NCI-H2081 treated with DMSO at 0.1 percent for 48 hours (cell line): ENCODE results near the gene NT5C2.

Experiments
- DNase-seq: peaks from one replicate; lab custom pipeline; 2025; lab: John Stamatoyannopoulos, UW

The NT5C2 gene

DNA sequence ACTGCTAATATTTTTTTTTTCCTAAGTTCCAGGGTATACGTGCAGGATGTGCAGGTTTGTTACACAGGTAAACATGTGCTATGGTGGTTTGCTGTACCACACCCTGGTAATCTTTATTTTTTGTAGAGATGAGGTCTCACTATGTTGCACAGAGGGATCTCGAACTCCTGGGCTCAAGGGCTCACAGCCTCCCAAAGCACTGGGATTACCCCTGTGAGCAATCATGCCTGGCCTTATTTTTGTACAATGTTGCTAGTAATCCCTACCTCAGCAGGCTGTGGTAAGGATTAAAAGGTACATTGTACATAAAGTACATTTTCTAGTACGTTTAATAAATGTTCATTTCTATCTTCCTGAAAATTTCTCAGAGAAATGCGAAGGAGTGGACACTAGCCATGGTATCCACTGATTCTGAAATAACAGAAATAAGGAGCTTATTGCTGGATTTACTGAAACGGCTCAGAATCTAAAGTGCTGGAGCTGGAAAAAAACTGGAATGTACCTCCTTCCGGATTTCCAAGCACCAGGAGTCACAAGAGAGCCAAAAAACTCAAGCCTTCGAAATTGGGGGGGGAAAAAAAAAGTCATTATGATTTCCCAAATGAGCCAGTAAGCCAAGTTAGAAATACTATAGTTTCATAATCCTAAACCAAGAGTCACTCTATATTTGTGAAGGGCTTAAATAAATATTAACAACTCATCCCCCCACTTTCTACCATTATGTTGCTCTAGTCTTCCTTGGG, 69.6 kb downstream of the NT5C2 start:
- no peak for DNase-seq

DNA sequence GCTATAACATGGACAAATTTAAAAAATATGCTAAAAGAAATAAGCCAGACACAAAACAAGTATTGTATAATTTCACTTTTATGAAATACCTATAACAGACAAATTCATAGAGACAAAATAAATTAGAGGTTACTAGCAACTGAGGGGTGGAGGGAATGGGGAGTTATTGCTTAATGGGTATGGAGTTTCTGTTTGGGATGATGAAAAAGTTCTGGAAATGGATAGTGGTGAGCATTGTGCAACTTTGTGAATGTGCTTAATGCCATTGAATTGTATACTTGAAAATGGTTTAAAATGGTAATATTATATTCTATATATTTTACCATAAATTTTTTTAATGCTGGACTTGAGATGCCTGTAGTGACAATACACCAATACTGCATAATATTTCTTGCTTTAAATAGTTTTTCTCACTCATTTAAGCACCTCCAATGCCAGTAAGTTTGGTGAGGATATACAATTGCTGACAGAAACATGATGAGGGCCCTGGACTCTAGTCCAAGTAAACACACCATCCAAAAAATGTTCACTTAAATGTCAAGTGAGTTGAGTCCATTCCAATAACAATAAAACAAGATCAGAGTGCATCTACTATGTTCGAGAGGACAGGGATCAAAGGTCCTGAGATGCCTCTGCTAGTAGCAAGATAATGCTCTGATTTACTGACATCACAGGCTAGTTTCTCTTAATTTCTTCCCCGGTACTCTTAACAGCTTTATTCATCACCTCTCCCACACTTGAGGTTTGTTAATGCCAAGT, 71.9 kb downstream of the NT5C2 start:
- no peak for DNase-seq

DNA sequence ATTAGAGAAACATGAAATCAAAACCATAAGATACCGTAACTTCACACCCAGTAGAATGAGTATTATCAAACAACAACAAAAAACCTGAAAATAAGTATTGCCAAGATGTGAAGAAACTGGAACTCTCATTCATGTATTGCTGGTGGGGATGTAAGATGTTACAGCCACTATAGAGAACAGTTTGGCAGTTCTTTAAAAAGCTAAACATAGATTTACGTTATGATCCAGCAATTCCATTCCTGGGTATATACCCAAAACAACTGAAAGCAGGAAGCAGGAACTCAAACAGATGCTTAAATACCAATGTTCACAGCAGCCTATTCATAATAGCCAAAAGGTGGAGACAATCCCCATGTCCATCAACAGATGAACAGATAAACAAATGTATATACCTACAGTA, 72.5 kb downstream of the NT5C2 start:
- no peak for DNase-seq

DNA sequence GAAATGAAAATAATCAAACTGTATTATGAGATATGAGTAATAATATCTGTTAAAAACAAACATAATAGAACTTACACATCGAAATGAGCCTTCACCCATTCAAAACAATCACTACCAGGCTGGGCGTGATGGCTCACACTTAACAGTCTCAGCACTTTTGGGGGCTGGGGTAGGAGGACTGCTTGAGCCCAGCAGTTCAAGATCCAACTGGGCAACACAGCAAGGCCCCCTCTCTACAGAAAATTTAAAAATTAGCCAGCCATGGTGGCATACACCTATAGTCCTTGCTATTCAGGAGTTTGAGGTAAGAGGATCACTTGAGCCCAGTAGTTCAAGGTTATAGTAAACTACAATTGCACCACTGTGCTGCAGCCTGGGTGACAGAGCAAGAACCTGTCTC, 75.8 kb downstream of the NT5C2 start:
- DNase-seq = no peak

DNA sequence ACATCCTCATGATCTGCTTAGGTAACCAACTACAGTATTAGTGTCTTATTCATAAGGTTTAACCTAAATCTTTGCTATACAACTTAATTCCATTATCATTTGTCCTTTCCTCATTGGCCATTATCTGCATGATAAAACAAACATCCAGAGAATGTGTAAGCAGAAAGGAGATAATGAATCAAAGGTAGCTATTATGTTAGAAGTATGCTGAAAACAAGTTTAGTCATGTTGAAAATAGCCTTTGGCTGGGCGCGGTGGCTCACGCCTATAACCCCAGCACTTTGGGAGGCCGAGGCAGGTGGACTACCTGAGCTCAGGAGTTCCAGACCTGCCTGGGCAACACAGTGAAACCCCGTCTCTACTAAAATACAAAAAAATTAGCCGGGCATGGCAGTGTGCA, 78.2 kb downstream of the NT5C2 start:
- DNase-seq = no peak

DNA sequence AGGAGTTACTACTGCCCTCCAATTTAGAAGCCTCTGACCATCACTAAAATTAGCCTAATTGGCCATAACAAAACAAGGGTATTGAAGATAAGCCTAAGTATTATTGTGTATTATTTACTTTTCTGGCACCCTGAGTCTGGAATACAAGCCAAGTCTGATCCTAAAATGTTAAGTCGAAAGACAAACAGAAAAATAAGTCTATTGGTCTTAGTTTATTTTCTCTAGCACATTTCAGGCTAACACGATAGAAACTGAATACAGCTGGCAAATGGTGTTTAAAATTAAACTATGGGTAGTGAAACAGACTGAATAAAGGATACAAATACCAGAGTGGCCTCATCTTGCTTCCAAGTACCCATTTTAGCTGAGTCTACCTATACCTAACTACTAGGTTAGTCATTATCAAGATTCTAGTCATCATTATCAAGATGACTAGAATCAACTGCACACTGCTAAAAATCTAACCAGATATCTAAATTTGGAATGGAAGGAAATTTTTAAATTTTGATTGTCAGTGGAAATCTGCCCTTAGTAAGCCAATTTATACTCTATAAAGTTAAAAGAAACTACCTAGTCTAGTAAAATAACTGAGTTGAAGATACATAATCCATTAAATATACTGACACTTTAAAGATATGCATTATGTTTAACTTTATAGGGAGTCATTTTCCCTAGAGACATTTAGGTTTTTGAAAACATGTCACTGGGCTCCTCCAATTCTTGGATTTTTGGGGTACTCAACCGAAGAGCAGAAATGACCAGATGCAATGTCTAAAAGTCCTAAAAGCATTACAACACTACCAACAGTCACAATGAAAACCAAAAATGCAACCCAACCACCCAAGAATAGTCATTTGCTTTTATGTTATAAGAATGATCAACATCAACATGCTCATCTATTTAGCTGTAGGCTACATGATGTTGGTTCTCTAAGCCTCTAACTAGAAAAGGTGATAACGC, 80.9 kb downstream of the NT5C2 start:
- DNase-seq = no peak

DNA sequence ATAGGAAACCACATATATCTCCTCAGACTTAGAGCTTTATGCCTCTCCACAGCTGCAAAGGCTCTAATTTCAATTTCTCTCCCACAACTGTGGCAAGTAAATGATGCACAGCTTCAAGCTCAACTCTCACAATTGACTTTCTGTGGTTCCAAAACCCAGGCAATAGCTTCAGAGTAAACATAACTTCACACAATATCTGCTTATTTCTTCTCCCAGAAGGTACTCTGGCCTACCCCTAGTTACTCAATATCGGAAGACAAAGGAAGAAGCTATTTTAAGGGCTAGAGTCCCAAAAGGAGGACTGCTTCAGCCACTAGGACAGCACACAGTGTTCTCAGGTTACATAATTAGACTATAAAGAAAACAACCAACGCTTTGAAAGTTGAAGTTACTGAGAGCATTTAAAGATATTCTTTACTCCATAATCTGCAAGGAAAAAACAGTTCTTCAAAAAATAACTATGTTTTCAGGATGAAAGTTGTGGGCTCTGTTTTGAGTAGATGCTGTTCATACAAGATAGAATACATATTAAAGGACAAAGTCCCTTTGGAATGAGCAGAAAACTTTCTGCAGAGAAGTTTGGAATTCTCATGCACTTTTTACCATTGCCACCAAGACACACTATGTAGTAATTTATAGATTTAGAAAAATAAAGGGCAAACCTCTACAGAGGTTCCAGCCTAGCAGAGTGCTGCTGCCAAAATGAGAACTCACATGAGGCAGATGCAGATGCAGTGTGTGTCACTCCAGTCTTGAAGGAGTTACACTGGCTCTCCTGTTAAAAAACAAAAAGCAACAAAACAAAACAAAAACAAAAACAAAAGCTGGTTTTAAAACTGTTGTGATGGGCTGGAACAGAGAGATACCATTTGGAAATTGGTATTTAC, 81.8 kb downstream of the NT5C2 start:
- no peak for DNase-seq

DNA sequence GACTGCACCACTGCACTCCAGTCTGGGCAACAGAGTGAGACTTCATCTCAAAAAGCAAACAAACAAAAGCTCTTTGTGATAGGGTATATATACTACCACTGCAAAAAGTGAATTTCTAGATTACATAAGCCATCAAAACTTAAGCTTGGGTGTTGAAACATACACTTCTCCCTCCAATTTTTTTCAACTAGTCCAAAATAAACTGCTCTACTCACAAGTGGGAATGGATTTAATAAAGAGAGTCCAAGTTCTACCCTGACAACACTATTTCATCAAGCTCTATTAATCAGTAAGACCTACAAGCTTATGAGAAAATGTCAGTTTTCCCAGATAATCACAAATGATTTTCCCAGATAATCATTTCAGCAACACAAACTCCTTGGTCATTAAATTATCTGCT, 82.7 kb downstream of the NT5C2 start:
- DNase-seq = no peak

DNA sequence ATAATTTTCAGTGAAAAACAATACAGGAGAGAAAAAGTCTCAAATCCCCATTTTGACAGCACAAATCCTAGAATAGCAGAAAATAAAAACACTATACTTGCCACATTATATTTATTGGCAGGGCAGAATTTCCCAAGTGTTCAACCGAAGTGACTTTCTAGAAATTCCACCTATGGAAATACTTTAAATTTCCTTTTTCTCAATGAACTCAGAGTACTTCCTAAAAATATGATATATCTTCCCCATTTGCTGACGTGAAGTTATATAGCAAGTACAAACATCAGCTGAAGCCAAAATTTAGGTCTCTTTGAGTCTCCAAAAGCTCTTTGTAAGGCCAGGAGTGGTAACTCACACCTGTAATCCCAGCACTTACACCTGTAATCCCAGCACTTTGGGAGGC, 83.3 kb downstream of the NT5C2 start:
- no peak for DNase-seq

DNA sequence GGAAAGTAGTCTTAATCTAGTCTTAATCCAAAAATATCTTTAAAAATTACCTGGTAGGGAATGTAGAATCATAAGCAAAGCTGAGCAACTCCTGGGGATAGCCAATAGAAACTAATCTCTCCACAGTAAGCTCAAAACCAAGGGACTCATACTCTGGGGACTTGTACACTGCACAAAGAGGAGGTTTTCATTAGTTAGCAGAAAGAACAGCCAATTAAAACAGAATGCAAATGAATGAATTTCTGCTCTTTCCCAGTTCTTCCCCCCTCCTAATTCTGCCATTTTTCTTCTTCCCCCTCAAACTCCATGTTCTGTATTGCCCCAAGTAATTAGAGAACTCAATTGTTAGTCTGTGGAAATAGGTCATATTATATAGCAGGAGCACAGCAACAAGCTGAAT, 86.5 kb downstream of the NT5C2 start:
- DNase-seq = no peak

DNA sequence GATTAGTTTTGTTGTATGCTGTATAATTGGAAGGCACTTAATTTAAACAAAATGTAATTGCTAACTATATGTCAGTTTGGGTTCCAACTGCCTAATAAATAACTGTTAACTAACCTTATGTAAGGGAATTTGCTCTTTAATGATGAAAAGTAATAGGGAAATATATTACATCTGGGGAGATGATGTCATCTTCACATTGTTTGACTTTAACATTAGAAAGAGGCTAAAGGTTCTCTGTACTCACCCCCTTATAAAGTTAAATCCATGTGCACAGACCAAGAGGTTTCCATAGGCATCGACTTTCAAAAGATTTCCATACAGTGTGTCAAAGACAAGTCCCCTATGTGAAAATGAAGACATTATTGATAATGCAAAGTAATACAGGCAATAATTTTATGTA, 87.6 kb downstream of the NT5C2 start:
- DNase-seq = no peak

DNA sequence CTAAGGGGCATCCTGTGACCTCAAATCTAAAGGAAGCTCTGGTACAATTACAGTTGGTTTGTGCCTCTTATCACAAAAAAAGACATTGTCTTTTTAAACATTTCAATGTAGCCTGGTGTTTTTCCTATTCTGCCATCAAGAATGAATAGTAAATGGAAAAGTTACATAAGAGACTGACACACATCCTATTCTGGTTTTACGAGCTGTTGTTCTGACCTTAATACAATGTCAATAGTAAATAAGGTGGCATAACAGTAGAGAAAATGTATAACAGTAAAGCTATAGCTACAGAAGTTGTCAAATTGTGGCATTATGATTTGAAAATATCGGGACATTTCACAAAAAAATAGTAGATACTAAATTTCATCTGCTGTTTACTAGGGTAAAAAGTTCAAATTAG, 88.4 kb downstream of the NT5C2 start:
- no peak for DNase-seq

DNA sequence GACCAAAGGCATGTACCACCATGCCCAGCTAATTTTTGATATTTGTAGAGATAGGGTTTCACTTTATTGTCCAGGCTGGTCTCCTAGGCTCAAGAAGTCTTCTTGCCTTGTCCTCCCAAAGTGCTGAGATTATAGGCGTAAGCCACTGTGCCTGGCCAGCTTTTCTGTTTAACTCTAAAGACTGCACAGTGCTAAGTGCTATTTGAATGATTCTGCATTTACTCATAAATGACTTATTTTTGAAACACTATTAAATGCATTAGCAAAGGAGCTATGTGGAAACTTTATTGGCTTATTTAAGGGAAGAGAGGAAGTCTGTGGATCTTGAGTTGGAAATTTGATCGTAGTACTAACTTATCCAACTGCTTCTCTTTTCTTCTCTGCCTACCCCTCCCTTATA, 89.1 kb downstream of the NT5C2 start:
- DNase-seq = no peak

DNA sequence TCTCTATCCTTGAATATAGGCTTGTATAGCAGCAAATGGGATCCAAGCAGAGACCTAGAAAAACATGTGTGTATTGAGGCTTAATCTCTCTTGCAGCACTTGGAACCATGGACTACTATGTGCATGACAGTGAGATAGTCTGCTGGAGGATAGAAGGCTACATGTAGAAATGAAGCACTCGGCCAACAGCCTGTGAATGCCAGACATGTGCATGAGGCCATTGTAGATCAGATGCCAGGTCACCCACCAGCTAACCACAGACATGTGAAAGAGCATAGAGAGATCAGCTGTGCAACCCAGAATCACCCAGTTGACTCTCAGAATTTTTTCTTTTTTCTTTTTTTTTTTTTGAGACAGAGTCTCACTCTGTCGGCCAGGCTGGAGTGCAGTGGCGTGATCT, 90.9 kb downstream of the NT5C2 start:
- no peak for DNase-seq

DNA sequence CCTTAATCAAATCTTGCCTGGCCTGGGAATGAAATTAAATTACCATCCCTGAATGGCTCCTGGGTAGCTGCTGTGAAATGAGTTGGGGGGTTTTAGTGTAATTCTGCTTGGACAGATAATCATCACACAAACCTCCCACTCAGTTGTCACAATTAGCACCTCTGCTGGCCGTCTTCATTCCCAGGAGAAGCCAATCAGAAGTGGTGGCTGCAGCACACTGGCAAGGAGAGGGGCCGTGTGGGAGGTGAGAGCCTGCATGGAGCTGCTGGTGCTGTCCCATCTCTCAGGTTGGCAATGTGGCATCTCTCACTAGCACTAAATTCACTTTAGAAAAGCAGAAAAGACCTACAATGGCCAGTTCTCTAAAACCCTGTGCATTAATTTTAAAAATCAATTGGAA, 92.5 kb downstream of the NT5C2 start:
- no peak for DNase-seq

DNA sequence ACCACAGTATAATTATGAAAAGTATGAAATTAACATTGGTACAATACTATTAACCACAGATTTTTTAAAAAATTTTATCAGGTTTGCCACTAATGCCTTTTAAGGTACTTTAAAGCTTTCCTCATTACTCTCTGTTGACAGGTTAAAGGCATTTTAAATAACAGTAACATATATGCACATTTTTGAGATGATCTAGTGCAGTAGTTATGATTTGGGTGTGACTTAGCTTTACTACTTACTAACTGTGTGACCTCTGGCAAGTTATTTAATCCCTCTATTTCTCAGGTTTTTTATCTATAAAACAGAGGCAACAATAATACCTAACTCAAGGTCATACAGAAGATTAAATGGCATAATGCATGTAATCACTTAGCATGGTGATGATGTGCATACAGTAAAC, 94.8 kb downstream of the NT5C2 start:
- no peak for DNase-seq

DNA sequence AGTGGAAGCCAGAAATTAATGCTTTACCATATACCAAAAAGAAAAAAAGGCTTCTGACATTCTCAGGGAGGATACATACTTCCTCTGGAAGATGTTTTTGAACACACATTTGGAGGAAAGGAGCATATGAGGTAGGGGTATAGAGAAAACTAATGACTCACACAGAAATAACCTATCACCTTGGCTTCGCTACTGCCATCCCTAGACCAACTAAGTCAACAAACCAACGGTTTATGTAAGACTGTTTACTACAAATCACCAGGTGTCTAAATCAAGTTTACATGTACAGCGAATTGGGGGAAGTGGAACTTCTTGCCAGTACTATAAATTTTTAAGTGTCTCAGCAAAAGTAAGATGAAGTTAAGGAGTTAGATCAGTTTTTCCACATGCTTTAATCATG, 96.9 kb downstream of the NT5C2 start:
- no peak for DNase-seq

DNA sequence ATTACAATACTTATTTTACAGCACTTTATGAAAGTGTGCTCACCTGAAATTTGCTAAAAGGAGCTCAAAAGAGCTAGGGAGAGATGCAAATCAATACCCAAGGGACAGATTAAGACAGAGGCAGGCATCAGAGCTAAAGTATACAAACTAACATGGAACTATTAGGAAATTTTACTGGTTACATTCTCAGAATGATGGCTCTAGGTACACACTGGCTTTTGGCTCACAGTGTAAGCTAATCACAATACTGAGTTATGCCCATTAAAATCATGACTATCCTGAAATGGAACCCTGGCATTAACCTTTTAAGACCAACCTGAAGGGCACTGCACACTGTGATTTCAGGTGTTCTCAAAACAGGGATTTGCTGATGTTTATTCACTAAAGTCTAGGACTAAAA, 98.1 kb downstream of the NT5C2 start:
- DNase-seq = no peak

DNA sequence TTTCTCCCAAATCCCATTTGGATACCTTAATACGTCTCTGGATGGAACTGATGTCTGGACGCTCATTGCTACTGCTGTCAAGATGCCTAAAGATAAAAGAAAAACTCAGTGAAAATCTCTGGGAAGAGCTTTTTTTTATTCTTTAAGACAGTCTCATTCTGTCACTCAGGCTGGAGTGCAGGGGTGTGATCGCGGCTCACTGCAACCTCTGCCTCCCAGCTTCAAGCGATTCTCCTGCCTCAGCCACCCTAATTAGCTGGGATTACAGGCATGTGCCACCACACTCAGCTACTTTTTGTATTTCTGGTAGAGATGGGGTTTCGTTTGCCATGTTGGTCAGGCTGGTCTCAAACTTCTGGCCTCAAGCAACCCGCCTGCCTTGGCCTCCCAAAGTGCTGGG, 102.2 kb downstream of the NT5C2 start:
- no peak for DNase-seq

DNA sequence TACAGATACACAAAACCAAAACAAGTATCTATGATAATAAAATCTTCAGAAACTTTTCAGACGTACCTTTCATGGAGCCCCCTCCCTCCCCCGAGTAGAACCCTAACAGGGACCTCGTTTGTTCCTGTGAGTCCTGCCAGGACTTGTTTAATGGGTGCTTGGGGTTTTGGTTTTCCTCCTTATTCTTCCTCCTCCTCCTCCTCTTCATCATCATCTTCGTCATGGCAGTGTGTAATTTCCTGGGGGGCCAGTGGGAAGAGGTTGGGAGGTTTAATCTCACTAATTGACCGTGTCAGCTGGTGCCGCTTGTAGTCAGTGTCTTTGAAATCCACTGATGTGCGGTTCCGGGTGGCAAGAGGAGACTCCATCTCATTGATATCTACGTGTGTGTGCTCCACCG, 103.6 kb downstream of the NT5C2 start:
- no peak for DNase-seq

DNA sequence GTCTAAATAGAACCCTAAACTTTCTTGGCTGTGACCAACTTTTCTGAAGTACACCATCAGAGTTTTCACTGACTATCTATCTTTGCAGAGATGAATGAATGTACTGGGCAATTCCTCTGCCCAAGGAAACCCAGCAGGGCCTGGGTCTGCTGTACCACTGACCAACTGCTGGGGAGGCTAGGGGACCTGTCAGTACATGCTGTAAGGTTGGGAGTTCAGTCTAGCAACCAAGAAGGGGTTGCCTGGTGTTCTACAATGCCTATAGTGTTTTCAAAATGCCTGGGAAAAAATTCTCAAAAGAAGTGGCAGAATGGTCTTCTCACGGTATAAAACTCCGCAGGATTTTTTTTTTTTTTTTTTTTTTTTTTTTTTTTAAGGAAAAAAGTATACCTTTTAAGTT, 106.3 kb downstream of the NT5C2 start:
- no peak for DNase-seq

DNA sequence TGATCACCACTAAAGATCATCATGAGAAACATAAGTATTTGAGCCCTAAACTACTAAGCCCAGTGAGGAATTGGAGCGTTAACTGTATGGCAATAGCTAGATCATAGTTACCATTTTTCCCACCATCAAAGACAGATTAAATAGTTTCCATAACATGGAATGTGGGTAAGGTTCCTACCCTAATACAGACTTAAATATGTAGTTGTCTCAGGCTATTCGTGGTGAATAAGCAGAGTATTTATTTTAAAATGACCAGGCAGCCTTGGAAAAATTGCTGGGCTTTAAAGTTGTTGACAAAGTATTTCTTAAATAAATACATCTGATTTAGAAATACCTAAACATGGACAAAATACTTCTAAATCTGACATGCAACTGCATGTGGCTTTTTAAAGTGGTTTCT, 106.8 kb downstream of the NT5C2 start:
- DNase-seq = no peak
